Activated CD8-positive, alpha-beta memory T cell treated with anti-CD3 and anti-CD28 coated beads for 36 hours (primary cell): ENCODE results near the gene KREMEN2. TPM values are rescaled to one million over a fixed set of nuclear protein-coding genes. Genes with fewer than 3 reads are reported as not detected.

ENCODE experiments used
- CTCF ChIA-PET: fragments of 350-600 bp; sonication (Branson Sonifier 250); formaldehyde crosslinking; loops from one replicate; lab custom pipeline; 2021; ENCODE audit warnings: antibody characterized with exemption; lab: Charles Lee
- POLR2A ChIA-PET: fragments of 350-600 bp; sonication (Branson Sonifier 250); formaldehyde crosslinking; loops from one replicate; lab custom pipeline; 2021; ENCODE audit warnings: antibody characterized with exemption; lab: Charles Lee
- total RNA-seq, 2 experiments: library from RNA; stranded (reverse); gene quantifications; one replicate each; pipeline ENCODE4 v1.2.3, GENCODE V29; 2021

The KREMEN2 gene
- total RNA-seq, 2 experiments from 2014 or later: 0.08 TPM; not detected in 1

DNA sequence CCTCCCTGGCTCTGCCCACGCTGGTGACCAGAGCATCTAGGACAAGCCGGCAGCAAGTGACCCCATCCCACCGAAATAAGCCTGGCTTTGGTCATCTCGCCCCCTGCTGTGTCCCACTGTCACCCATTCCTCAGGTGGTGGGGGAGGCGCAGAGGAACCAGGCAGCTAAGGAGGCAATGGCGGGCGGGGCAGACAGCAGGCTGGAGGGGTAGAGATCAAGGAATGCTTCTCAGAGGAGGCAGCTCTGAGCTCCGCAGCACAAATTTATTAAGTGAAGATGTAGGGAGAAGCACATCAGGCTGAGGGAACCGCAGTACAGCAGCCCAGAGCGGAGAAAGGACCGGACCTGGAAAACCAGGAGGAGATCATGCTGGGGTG lies 7.5 kb upstream of the KREMEN2 start:
- POLR2A ChIA-PET: no interaction called here
- CTCF ChIA-PET: interaction anchor here (1.4 to 1.8 kb wide), 2 partner anchors 9 to 13 kb away, joined by 5 to 6 read pairs; partner anchors contain the start of genes KREMEN2 and PAQR4

DNA sequence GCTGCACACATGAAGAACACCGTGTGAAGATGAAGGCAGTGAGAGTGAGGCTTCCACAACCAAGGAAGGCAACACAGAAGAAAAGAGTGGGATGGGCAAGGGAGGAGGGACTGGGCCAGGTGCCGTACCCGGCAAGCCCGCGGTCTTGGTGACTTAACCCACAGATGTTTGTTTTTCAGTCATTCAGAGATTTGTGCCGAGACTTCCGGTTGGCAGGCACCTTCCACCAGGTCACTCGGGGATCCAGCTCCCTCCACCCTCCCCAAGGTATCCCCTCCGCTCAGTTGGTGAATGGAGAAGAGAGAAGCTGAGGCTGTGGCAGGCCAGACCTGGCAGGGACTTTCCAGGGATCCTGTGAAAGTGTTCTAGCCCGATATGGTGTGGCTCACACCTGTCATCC lies 4.9 kb upstream of the KREMEN2 start:
- POLR2A ChIA-PET: no interaction called here

DNA sequence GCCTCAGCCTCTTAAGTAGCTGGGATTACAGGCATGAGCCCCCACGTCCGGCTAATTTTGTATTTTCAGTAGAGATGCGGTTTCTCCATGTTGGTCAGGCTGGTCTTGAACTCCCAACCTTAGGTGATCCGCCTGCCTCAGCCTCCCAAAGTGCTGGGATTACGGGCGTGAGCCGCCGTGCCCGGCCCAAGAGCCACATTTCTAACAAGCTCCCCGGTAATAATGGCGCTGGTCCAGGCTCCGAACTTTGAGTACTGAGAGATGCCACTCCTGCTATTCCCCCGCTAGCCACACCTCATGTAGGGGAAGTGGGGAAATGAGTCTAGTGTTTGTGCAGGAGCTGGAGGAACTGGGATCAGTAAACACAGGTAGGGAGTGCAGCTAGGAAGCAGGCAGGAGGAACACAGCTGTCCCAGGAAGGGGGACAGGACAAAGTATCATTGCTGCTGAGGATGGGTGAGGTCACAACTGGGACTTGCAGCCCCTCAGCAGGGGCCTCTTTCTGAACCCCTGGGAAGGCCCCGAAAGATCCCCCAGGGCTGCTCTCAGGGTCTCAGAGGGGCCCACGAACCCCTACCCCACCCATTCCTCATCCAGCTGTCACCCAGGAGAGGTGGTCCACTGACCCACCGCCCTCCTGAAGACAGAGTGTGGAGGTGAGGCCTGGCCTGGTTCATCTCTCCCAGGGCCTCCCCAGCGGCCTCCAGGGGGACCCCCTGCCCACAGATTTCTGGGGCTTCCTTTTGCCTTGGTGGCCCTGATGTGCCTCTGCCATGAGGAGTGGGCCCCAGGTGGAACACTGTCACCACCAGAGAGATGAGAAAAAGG lies 3.7 kb upstream of the KREMEN2 start:
- ChIA-PET POLR2A (interaction anchor here (0.6 kb wide), 1 partner anchor 520 kb away, joined by 4 read pairs; no protein-coding TSS in a partner anchor), CTCF (interaction anchor here (1.6 kb wide), 1 partner anchor 37 kb away, joined by 5 read pairs; no protein-coding TSS in a partner anchor)

More for the DNA sequence above, 4.9 kb upstream of the KREMEN2 start:
- CTCF ChIA-PET: interaction anchor here (0.8 kb wide), 1 partner anchor 11 kb away, joined by 4 read pairs; no protein-coding TSS in a partner anchor

DNA sequence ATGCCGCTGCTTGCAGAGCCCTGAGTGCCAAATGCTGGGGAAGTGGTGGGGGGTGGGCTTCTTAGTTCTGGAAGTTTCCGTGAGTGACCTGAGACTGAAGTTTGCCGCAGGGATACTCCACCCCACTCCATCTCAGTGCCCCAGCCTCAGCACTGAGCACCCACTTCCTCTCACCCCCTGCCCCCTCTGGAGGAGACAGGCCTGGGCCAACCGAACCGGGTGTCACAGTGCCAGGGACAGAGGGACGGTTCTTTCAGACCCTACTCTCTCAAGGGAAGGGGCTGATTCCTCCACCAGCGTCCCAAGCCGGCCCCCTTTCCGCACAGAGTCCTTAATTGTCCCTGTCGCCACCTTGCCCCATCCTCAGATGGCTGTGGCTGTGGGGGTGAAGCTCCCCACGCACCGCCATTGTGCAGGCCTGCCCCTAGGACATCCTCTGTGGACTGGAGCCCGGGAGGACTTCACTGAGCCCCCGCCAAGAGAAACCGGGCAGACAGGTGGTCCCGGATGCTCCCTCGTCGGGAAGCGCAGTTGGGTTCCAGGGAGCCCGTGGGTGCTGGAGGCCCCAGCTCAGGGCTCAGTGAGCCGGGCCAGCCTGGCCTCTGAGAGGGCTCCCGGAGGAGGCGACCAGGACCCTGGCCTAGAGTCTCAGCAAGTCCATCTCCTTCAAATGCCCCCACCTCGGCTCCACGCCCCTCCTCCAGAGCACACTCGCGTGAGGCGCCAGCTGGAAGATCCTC lies 1.6 kb upstream of the KREMEN2 start:
- ChIA-PET POLR2A (no interaction called here), CTCF (interaction anchor here (0.9 to 1.6 kb wide), 5 partner anchors 10 to 76 kb away, joined by 3 to 8 read pairs (median 4); partner anchors contain the start of gene PKMYT1)

DNA sequence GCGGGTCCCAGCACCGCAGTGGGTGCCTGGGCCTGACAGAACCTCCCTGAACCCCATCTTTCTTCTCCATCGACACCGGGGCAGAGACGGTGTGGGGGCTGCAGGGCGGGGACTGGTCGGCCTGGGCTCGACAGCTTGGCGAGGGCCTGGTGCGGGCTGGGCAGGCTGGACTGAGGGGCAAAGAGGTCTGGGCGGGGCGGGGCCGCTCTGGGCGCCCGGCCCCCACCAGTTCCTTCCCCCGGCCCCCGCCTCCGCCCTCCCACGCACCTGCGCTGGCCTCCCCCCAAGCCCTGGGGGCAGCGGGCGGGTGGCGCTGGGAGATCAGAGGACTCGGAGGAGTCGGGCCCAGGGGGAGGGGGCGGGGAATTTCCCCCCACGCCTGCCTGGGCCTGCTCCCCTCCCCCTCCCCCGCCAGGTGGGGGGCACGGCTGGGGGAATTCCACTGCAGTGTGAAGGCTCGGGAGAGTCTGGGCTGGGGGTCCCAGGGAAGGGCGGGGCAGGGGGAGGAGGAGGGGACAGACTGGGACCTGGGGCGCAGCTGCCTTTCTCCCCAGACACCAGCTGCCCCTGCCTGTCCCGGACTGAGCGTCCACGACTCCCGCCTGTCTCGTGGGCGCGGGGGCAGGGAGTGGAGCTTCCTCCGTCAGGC lies 877 bp upstream of the KREMEN2 start:
- POLR2A ChIA-PET: no interaction called here

DNA sequence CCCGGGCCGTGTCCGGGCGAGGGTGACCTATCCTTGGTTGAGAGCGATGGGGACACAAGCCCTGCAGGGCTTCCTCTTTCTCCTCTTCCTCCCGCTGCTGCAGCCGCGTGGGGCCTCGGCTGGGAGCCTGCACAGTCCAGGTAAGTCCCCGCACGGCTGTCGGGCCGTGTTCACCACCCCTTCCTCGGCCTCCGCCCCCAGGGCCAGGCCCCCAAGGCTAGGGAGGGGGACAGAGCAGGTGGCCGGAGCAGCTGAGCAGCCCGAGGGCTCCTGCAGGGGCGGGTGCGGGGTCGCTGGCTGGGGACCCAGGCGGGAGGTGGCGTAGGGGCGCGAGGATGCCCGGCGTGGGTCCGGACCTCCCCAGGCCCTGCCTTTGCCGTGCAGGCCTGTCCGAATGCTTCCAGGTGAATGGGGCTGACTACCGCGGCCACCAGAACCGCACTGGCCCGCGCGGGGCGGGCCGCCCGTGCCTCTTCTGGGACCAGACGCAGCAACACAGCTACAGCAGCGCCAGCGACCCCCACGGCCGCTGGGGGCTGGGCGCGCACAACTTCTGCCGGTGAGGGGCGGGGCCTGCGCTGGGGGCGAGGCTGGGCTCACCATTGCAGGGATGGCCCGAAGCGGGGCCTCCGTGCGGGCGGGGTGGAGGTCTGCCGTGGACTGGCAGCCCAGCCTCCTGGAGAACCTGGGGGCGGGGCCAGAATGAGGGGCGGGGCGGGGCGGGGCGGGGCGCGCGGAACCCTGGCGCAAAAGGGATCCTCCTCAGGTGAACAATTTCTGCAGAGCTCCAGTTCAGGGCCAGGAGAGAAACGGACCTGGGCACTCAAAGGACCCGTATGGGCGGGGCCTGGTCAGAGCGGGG lies 631 bp downstream of the KREMEN2 start:
- ChIA-PET POLR2A (no interaction called here), CTCF (interaction anchor here (0.7 to 3.1 kb wide), 5 partner anchors 8 to 38 kb away, joined by 3 to 6 read pairs (median 5); no protein-coding TSS in a partner anchor)

More for the DNA sequence above, 877 bp upstream of the KREMEN2 start:
- CTCF ChIA-PET: interaction anchor here (0.6 to 1.3 kb wide), 3 partner anchors 9 to 516 kb away, joined by 3 to 4 read pairs (median 3); no protein-coding TSS in a partner anchor

DNA sequence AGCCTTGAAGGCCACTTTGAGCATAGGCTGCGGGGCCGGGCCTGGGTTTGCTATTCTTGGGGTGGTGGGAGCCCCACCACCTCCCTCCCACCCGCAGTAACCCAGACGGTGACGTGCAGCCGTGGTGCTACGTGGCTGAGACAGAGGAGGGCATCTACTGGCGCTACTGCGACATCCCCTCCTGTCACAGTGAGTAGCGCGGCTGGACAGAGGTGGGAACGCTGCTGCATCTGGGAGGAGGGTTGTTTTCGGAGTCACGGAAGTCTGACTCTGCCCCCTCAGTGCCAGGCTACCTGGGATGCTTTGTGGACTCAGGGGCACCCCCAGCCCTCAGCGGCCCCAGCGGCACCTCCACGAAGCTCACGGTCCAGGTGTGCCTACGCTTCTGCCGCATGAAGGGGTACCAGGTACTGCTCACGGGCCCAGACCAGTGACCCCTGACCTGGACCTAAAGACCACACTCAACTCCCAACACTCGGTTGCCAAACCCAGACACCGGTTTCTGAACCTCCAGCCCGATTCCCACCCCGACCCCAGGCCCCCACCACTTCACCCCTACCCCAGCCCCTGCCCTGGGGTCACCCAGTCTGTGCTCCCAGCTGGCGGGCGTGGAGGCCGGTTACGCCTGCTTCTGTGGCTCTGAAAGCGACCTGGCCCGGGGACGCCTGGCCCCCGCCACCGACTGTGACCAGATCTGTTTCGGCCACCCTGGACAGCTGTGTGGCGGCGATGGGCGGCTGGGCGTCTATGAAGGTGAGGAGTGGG lies 2.1 kb downstream of the KREMEN2 start:
- CTCF ChIA-PET: interaction anchor here (1.5 to 3.1 kb wide), 4 partner anchors 10 to 39 kb away, joined by 5 to 6 read pairs (median 6); no protein-coding TSS in a partner anchor

DNA sequence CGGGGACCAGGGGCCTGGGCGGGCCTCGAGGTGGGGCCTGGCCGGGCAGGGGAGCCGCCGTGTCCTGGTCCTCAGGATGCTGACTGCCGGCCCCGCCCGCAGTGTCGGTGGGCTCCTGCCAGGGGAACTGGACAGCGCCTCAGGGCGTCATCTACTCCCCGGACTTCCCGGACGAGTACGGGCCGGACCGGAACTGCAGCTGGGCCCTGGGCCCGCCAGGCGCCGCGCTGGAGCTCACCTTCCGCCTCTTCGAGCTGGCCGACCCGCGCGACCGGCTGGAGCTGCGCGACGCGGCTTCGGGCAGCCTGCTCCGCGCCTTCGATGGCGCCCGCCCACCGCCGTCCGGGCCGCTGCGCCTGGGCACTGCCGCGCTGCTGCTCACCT lies 2.7 kb downstream of the KREMEN2 start:
- ChIA-PET POLR2A (no interaction called here), CTCF (interaction anchor here (1.2 to 3.1 kb wide), 4 partner anchors 11 to 40 kb away, joined by 5 to 7 read pairs (median 6); partner anchors contain the start of gene PKMYT1)

More for the DNA sequence above, 2.1 kb downstream of the KREMEN2 start:
- POLR2A ChIA-PET: no interaction called here

DNA sequence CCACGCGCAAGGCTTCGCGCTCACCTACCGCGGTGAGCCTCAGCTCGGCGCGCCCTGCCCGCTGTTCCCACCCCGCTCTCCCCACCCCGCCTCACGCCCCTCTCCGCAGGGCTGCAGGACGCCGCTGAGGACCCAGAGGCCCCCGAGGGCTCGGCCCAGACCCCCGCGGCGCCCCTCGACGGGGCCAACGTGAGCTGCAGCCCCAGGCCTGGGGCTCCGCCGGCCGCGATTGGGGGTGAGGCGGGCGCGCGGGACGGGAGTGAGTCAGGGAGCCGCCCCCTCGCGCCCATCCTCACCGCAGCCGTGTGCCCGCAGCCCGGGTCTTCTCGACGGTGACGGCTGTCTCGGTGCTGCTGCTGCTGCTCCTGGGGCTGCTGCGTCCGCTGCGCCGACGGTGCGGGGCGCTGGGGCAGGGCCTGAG lies 3.1 kb downstream of the KREMEN2 start:
- ChIA-PET POLR2A (no interaction called here), CTCF (interaction anchor here (0.7 to 1.5 kb wide), 4 partner anchors 9 to 18 kb away, joined by 3 to 7 read pairs (median 4); partner anchors contain the start of gene PKMYT1)

DNA sequence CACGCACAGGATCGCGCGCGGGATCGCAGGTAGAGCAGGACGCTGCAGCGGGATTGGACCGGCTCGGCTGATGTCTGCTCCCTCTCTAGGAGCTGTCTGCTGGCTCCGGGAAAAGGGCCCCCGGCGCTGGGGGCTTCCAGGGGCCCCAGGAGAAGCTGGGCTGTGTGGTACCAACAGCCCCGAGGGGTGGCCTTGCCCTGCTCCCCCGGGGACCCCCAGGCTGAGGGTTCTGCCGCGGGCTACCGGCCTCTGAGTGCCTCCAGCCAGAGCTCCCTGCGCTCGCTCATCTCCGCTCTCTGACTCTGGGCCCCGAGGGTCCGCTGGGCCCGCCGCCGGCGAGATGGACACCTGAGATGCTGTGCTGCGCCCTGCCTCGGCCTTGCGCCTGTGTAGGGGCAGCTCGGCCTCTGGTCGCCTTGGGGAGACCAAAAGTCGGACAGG lies 3.7 kb downstream of the KREMEN2 start:
- ChIA-PET POLR2A (no interaction called here), CTCF (interaction anchor here (0.7 to 1.5 kb wide), 4 partner anchors 9 to 17 kb away, joined by 3 to 7 read pairs (median 4); partner anchors contain the start of gene PKMYT1)

DNA sequence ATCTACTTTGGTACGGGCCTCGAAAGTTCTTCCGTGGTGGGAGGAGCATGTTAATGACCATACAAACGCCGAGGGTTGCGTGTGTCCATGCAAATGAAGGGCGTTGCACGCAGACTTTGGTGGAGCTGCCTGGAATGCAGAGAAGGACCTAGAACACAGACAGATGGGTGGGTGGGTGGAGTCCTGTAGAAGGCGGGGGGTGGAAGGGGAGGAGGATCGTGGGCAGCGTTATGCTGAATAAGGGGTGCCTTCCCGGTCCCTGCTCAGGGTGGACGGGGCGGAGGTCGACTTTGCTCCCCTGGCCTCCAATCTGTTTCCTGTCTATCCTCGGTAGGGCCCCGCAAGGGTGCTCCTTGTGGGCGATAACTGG lies 4.3 kb downstream of the KREMEN2 start:
- ChIA-PET CTCF (no interaction called here), POLR2A (no interaction called here)

DNA sequence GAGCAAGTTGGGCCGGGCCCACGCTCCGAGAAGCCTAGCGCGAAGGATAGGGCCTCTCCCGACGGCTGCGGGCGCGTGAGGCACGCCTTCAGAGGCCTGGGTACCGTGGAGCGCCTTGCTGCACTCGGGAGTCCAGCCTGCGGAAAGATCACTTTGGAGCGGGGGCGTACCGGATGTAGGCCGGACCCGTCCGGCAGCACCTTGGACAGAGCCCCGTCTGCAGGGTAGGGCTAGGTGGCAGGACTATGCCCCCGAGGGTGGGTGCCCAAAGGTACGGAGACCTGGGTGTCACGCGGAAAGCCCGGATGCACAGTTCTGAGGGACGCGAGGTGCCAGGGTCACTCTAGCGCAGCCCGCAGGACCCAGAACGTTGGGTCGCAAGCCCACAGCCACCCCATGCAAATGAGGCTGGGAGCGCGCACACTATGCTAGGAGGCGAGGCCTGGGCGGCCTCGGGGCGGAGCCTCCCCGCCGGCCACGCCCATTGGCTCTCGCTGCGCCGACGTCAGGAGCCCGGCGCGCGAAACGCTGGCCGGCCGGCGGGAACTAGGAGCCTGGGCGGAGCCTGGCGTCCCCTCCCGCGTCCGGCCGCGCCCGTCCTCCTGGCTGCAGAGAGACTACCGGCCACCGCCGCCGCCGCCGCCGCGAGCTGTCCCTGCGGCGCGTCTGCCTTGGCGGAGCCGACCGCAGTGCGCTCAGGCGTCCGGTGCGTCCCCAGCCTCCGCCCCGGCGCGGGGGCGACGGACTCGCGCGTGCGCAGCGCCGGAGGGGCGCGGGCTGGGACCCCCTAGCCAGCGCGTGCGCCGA lies 4.9 kb downstream of the KREMEN2 start, which contains the start of gene PAQR4:
TSS of gene PAQR4 (plus strand) at position 611 of the 807 bp plus-strand sequence. CDS start 327 bp downstream, outside the sequence.
- POLR2A ChIA-PET: interaction anchor here (1.0 to 1.3 kb wide), 2 partner anchors 11 to 14 kb away, joined by 3 to 15 read pairs; partner anchors contain the start of gene PKMYT1
- CTCF ChIA-PET: interaction anchor here (1.3 to 1.6 kb wide), 7 partner anchors 10 to 101 kb away, joined by 4 to 11 read pairs (median 4); partner anchors contain the start of genes PKMYT1 and TNFRSF12A

DNA sequence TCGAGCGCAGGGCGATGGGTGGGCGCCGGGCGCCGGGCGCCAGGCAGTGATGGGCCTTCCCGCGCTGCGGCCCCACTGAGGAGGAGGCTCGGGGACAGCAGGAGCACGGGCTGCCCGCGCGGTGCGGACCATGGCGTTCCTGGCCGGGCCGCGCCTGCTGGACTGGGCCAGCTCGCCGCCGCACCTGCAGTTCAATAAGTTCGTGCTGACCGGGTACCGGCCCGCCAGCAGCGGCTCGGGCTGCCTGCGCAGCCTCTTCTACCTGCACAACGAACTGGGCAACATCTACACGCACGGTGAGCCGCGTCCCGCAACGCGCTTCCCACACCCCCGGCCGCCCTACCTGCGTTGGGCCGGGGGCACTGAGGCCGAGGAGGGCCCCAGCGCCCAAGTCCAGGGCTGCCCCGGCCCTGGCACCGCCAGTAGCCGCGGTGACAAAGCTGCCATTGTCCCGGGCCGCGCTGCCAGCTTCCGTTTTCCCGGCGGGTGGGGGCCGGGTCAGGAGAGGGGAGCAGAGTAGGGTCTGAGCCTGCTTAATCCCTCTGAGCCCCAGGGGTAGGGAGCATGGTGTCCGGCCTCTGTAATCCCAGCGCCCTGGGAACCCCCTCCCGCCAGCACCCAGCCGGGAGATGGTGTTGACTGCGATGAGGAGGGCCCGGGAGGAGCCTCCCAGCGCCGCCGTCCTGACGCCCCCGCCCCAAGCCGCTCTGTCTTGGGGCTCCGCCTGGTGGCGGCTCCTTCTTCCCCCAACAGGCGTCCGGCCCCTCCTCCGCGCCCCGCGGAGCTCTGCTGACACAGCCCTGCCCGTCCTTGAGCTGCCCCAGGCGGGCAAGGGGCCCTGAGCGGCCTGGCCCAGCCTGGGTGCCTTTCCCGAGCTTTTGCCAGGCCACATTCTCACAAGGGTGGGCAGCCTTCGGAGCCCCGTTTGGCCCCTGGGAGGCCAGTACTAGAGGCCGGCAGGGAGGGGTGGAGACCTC lies 5.8 kb downstream of the KREMEN2 start:
- POLR2A ChIA-PET: interaction anchor here (0.6 to 1.3 kb wide), 4 partner anchors 11 to 58 kb away, joined by 3 to 15 read pairs (median 3); partner anchors contain the start of genes HCFC1R1, PKMYT1 and THOC6
- CTCF ChIA-PET: interaction anchor here (0.6 to 1.6 kb wide), 10 partner anchors 9 to 101 kb away, joined by 3 to 11 read pairs (median 4); partner anchors contain the start of genes PKMYT1 and TNFRSF12A

DNA sequence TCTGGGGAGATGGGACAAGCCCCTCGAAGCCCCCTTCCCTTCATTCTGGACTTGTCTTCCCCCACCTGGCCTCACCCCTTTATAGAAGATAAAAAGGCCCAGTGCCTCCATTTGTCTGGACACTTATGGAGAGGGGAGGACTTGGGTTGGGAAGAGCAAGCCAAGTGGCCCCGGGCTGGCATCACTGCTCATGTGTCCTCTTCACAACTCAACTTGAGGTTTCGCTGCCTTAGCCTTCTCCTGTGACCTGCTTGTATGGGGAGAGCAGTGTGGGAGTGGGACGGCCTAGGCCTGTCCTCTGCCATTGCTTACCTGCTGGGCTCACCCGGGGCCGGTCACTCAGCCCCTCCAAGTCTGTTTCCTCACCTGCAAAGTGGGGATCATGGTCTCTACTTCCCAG lies 6.5 kb downstream of the KREMEN2 start:
- ChIA-PET POLR2A (interaction anchor here (0.6 to 1.3 kb wide), 2 partner anchors 10 to 57 kb away, joined by 3 to 15 read pairs; partner anchors contain the start of gene PKMYT1), CTCF (interaction anchor here (0.6 to 1.6 kb wide), 10 partner anchors 8 to 102 kb away, joined by 3 to 11 read pairs (median 4); partner anchors contain the start of genes PKMYT1 and TNFRSF12A)
